Duodenal mucosa (tissue), 2 donors: ENCODE measurements around the gene MAPK4.
A peak's percentile ranks its signal among the peaks of the same experiment; 100 is the strongest.
"Not testable (repeated sequence)": the region's sequence is repeated elsewhere in the genome, so short reads cannot be mapped to it uniquely, and the experiment has no call there.

Source experiments
- H3K27ac ChIP-seq: one replicate; pipeline ENCODE4 v1.7.0; 2013; ENCODE audit warnings: low read depth, low read length
- H3K27me3 ChIP-seq, 2 donors: one replicate each; pipeline ENCODE4 v1.7.0; 2013; ENCODE audit warnings: low read length in 2 of 2, control low read depth in 1 of 2; ENCODE audit not compliant: insufficient read depth in 2 of 2, control insufficient read depth in 1 of 2
- H3K36me3 ChIP-seq, 2 donors: one replicate each; pipeline ENCODE4 v1.7.0; 2013; ENCODE audit warnings: low read length in 2 of 2, control low read depth in 1 of 2; ENCODE audit not compliant: insufficient read depth in 2 of 2, control insufficient read depth in 1 of 2
- H3K4me1 ChIP-seq, 2 donors: one replicate each; pipeline ENCODE4 v1.7.0; 2013; ENCODE audit warnings: low read length in 2 of 2, control low read depth in 1 of 2; ENCODE audit not compliant: insufficient read depth in 2 of 2, control insufficient read depth in 1 of 2
- H3K4me3 ChIP-seq, 2 donors: one replicate each; pipeline ENCODE4 v1.7.0; 2013; ENCODE audit warnings: low read length in 2 of 2, low read depth in 1 of 2
- H3K9ac ChIP-seq, 2 donors: one replicate each; pipeline ENCODE4 v1.7.0; 2013; ENCODE audit warnings: low read length in 2 of 2, low read depth in 1 of 2
- H3K9me3 ChIP-seq, 2 donors: one replicate each; pipeline ENCODE4 v1.7.0; 2013; ENCODE audit warnings: low read length in 2 of 2, control low read depth in 1 of 2; ENCODE audit not compliant: control insufficient read depth in 1 of 2

Gene MAPK4

GRCh38 chr18:50559752-50560680, at the start of gene MAPK4:
TSS of gene MAPK4 (plus strand) at chr18:50560087. CDS start at chr18:50663959, 103,872 bp downstream.
- peak within 1 kb of the TSS; percentile 66 to 69 for H3K4me3 ChIP-seq
- peaks cover 10 to 13% of the 10 kb centered on the region in 2 donors for H3K4me1 ChIP-seq
- H3K36me3 ChIP-seq, result no peaks in the 10 kb centered on the region
- peak within 1 kb of the TSS; percentile 10 to 12 for H3K9ac ChIP-seq
- no peak within 1 kb of the TSS for H3K27ac ChIP-seq
- peaks cover 39 to 54% of the 10 kb centered on the region in 2 donors for H3K27me3 ChIP-seq
- peaks cover 2 to 4% of the 10 kb centered on the region in 2 donors for H3K9me3 ChIP-seq

- not testable (repeated sequence) for H3K36me3 ChIP-seq, H3K9me3 ChIP-seq, H3K4me1 ChIP-seq, H3K4me3 ChIP-seq, H3K27ac ChIP-seq, H3K9ac ChIP-seq, H3K27me3 ChIP-seq
Measured at GRCh38 chr18:50517277-50517676, 42.6 kb upstream of the MAPK4 start.

- Histone ChIP-seq H3K36me3 (no peaks in the 10 kb centered on the region), H3K9me3 (no peaks in the 10 kb centered on the region), H3K27me3 (no peaks in the 10 kb centered on the region), H3K4me3 (no peak overlapping the region), H3K27ac (no peak overlapping the region), H3K4me1 (no peaks in the 10 kb centered on the region), H3K9ac (no peak overlapping the region)
Measured at GRCh38 chr18:50518787-50519546, 40.9 kb upstream of the MAPK4 start.

- Histone ChIP-seq H3K27me3 (no peaks in the 10 kb centered on the region), H3K9ac (no peak overlapping the region), H3K9me3 (no peaks in the 10 kb centered on the region), H3K36me3 (no peaks in the 10 kb centered on the region), H3K4me1 (no peaks in the 10 kb centered on the region), H3K27ac (no peak overlapping the region), H3K4me3 (no peak overlapping the region)
Measured at GRCh38 chr18:50523165-50523564, 36.7 kb upstream of the MAPK4 start.

GRCh38 chr18:50527636-50528307, 32.1 kb upstream of the MAPK4 start:
- peaks cover 0 to 5% of the 10 kb centered on the region in 2 donors for H3K9me3 ChIP-seq
- no peaks in the 10 kb centered on the region for H3K36me3 ChIP-seq
- no peaks in the 10 kb centered on the region for H3K27me3 ChIP-seq
- H3K27ac ChIP-seq, result no peak overlapping the region
- H3K4me1 ChIP-seq, result no peaks in the 10 kb centered on the region
- no peak overlapping the region for H3K4me3 ChIP-seq
- H3K9ac ChIP-seq, result no peak overlapping the region

GRCh38 chr18:50528806-50529205, 31.1 kb upstream of the MAPK4 start:
- H3K9me3 ChIP-seq, result peaks cover 9 to 12% of the 10 kb centered on the region in 2 donors
- H3K36me3 ChIP-seq, result no peaks in the 10 kb centered on the region
- H3K4me3 ChIP-seq, result no peak overlapping the region
- H3K27ac ChIP-seq, result no peak overlapping the region
- H3K9ac ChIP-seq, result no peak overlapping the region
- no peaks in the 10 kb centered on the region for H3K4me1 ChIP-seq
- H3K27me3 ChIP-seq, result no peaks in the 10 kb centered on the region

GRCh38 chr18:50533822-50534221, 26.1 kb upstream of the MAPK4 start:
- H3K36me3 ChIP-seq, H3K9ac ChIP-seq, H3K4me3 ChIP-seq, H3K27me3 ChIP-seq, H3K27ac ChIP-seq, H3K4me1 ChIP-seq: not testable (repeated sequence)
- H3K9me3 ChIP-seq, result peaks cover 9 to 12% of the 10 kb centered on the region in 2 donors

- not testable (repeated sequence) for H3K9me3 ChIP-seq, H3K27ac ChIP-seq, H3K4me1 ChIP-seq, H3K9ac ChIP-seq, H3K4me3 ChIP-seq, H3K36me3 ChIP-seq, H3K27me3 ChIP-seq
Measured at GRCh38 chr18:50544476-50544875, 15.4 kb upstream of the MAPK4 start.

GRCh38 chr18:50545936-50546335, 14.0 kb upstream of the MAPK4 start:
- Histone ChIP-seq H3K27ac (no peak overlapping the region), H3K9ac (no peak overlapping the region), H3K36me3 (no peaks in the 10 kb centered on the region), H3K27me3 (no peaks in the 10 kb centered on the region), H3K4me3 (no peak overlapping the region), H3K9me3 (no peaks in the 10 kb centered on the region), H3K4me1 (no peaks in the 10 kb centered on the region)

- no peak overlapping the region for H3K4me3 ChIP-seq
- H3K27me3 ChIP-seq, result no peaks in the 10 kb centered on the region
- H3K9ac ChIP-seq, result no peak overlapping the region
- H3K27ac ChIP-seq, result no peak overlapping the region
- H3K4me1 ChIP-seq, result no peaks in the 10 kb centered on the region
- no peaks in the 10 kb centered on the region for H3K9me3 ChIP-seq
- no peaks in the 10 kb centered on the region for H3K36me3 ChIP-seq
Measured at GRCh38 chr18:50548160-50548559, 11.7 kb upstream of the MAPK4 start.
